ENCODE data around the gene NOS1AP. TPM values are rescaled to one million over a fixed set of nuclear protein-coding genes. Genes with fewer than 3 reads are reported as not detected.

NOS1AP gene
- polyA plus RNA-seq, 4 donors, result 0.89 to 2.1 (median 1.7) TPM

- no peak for FAIRE-seq
- Histone ChIP-seq H3K36me3 (ENCODE audit: control insufficient read depth in 3 of 3, insufficient read depth in 2 of 3, low read depth in 1 of 3, low read length in 3 of 3) (no peaks in the 10 kb centered on the region), H3K4me1 (ENCODE audit: control insufficient read depth in 3 of 3, insufficient read depth in 2 of 3, low read depth in 1 of 3, low read length in 2 of 3) (peaks cover 0 to 7% (median 3%) of the 10 kb centered on the region in 3 donors), H3K27me3 (ENCODE audit: control insufficient read depth in 3 of 3, insufficient read depth in 3 of 3, low read length in 3 of 3) (no peaks in the 10 kb centered on the region), H3K9me3 (ENCODE audit: control insufficient read depth in 2 of 2, insufficient read depth in 1 of 2, low read depth in 1 of 2, low read length in 1 of 2) (no peaks in the 10 kb centered on the region), H3K27ac (ENCODE audit: low read depth in 1 of 3, low read length in 2 of 3) (no peak overlapping the region), H3K4me3 (ENCODE audit: low read depth in 1 of 3, low read length in 3 of 3) (no peak overlapping the region)
- 65 to 78% (median 74%) methylated on average over 2 of the region's 2 CpGs for WGBS, 3 donors
- DNase-seq, result no peak
Measured at GRCh38 chr1:162222730-162223129, 153.2 kb downstream of the NOS1AP start.

- Histone ChIP-seq H3K27ac (ENCODE audit: low read depth in 1 of 3, low read length in 2 of 3) (no peak overlapping the region), H3K4me3 (ENCODE audit: low read depth in 1 of 3, low read length in 3 of 3) (no peak overlapping the region), H3K9me3 (ENCODE audit: control insufficient read depth in 2 of 2, insufficient read depth in 1 of 2, low read depth in 1 of 2, low read length in 1 of 2) (no peaks in the 10 kb centered on the region), H3K36me3 (ENCODE audit: control insufficient read depth in 3 of 3, insufficient read depth in 2 of 3, low read depth in 1 of 3, low read length in 3 of 3) (no peaks in the 10 kb centered on the region), H3K4me1 (ENCODE audit: control insufficient read depth in 3 of 3, insufficient read depth in 2 of 3, low read depth in 1 of 3, low read length in 2 of 3) (peaks cover 0 to 2% (median 0%) of the 10 kb centered on the region in 3 donors), H3K27me3 (ENCODE audit: control insufficient read depth in 3 of 3, insufficient read depth in 3 of 3, low read length in 3 of 3) (no peaks in the 10 kb centered on the region)
- WGBS, 3 donors, result 72 to 86% (median 83%) methylated on average over 2 of the region's 2 CpGs
- DNase-seq (no peak), FAIRE-seq (no peak)
Measured at GRCh38 chr1:162223488-162223887, 154.0 kb downstream of the NOS1AP start.

GRCh38 chr1:162224267-162224666 is 154.8 kb downstream of the NOS1AP start:
- no peak for DNase-seq
- no peak overlapping the region for H3K4me3 ChIP-seq (ENCODE audit: low read depth in 1 of 3, low read length in 3 of 3)
- no peaks in the 10 kb centered on the region for H3K36me3 ChIP-seq (ENCODE audit: control insufficient read depth in 3 of 3, insufficient read depth in 2 of 3, low read depth in 1 of 3, low read length in 3 of 3)
- H3K27me3 ChIP-seq (ENCODE audit: control insufficient read depth in 3 of 3, insufficient read depth in 3 of 3, low read length in 3 of 3), result no peaks in the 10 kb centered on the region
- no peaks in the 10 kb centered on the region for H3K9me3 ChIP-seq (ENCODE audit: control insufficient read depth in 2 of 2, insufficient read depth in 1 of 2, low read depth in 1 of 2, low read length in 1 of 2)
- H3K27ac ChIP-seq (ENCODE audit: low read depth in 1 of 3, low read length in 2 of 3), result no peak overlapping the region
- H3K4me1 ChIP-seq (ENCODE audit: control insufficient read depth in 3 of 3, insufficient read depth in 2 of 3, low read depth in 1 of 3, low read length in 2 of 3), result peaks cover 0 to 2% (median 0%) of the 10 kb centered on the region in 3 donors
- FAIRE-seq, result no peak

DNA sequence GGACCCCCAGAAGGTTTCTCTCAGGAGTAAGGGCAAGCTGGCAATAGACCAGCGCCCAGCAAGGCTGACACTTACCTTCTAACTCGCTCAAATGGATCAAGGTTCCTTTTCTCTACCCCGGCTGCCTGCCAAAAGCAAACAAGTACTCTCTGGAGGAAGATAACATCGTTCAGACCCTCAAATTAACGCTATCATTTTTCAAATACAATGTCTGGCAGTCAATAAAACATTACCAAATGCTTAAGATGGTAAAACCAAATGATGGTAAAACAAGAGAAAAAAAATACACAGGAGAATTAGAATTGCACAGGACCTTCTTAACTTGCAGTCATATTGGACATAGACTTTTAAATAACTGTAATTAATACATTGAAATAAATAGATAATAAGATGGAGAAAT is 159.1 kb downstream of the NOS1AP start:
- H3K9me3 ChIP-seq (ENCODE audit: control insufficient read depth in 2 of 2, insufficient read depth in 1 of 2, low read depth in 1 of 2, low read length in 1 of 2), result no peaks in the 10 kb centered on the region
- H3K27me3 ChIP-seq (ENCODE audit: control insufficient read depth in 3 of 3, insufficient read depth in 3 of 3, low read length in 3 of 3), result no peaks in the 10 kb centered on the region
- no peak overlapping the region for H3K4me3 ChIP-seq (ENCODE audit: low read depth in 1 of 3, low read length in 3 of 3)
- DNase-seq (no peak), FAIRE-seq (no peak)
- no peaks in the 10 kb centered on the region for H3K36me3 ChIP-seq (ENCODE audit: control insufficient read depth in 3 of 3, insufficient read depth in 2 of 3, low read depth in 1 of 3, low read length in 3 of 3)
- 16 to 39% (median 18%) methylated on average over 5 of the region's 5 CpGs for WGBS, 3 donors
- H3K4me1 ChIP-seq (ENCODE audit: control insufficient read depth in 3 of 3, insufficient read depth in 2 of 3, low read depth in 1 of 3, low read length in 2 of 3), result no peaks in the 10 kb centered on the region
- H3K27ac ChIP-seq (ENCODE audit: low read depth in 1 of 3, low read length in 2 of 3), result no peak overlapping the region

GRCh38 chr1:162229549-162229948 is 160.1 kb downstream of the NOS1AP start:
- DNase-seq (no peak), FAIRE-seq (no peak)
- H3K4me3 ChIP-seq (ENCODE audit: low read depth in 1 of 3, low read length in 3 of 3), result no peak overlapping the region
- 78 to 85% (median 80%) methylated on average over 2 of the region's 2 CpGs for WGBS, 3 donors
- no peak overlapping the region for H3K27ac ChIP-seq (ENCODE audit: low read depth in 1 of 3, low read length in 2 of 3)
- H3K27me3 ChIP-seq (ENCODE audit: control insufficient read depth in 3 of 3, insufficient read depth in 3 of 3, low read length in 3 of 3), result no peaks in the 10 kb centered on the region
- H3K9me3 ChIP-seq (ENCODE audit: control insufficient read depth in 2 of 2, insufficient read depth in 1 of 2, low read depth in 1 of 2, low read length in 1 of 2), result no peaks in the 10 kb centered on the region
- no peaks in the 10 kb centered on the region for H3K36me3 ChIP-seq (ENCODE audit: control insufficient read depth in 3 of 3, insufficient read depth in 2 of 3, low read depth in 1 of 3, low read length in 3 of 3)
- H3K4me1 ChIP-seq (ENCODE audit: control insufficient read depth in 3 of 3, insufficient read depth in 2 of 3, low read depth in 1 of 3, low read length in 2 of 3), result no peaks in the 10 kb centered on the region

DNA sequence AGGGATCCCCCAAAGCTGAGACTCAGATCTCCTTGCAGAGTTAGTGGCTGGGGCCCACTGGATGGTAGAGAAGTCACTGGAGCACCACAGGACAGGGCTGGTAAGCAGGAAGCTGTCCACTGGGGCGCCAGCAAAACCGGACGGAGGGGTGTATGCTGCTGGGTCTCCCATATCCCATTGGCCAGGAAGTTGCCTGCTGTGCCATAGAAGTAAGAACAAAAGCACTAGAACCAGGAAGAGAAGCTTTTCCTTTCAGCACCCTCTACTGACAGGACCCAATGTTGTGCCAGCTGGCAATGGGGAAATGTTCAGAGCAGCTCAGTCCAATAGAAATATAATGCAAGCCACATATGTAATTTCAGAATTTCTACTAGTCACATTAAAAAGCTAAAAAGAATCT is 160.6 kb downstream of the NOS1AP start:
- no peaks in the 10 kb centered on the region for H3K4me1 ChIP-seq (ENCODE audit: control insufficient read depth in 3 of 3, insufficient read depth in 2 of 3, low read depth in 1 of 3, low read length in 2 of 3)
- H3K27ac ChIP-seq (ENCODE audit: low read depth in 1 of 3, low read length in 2 of 3), result no peak overlapping the region
- 78 to 89% (median 83%) methylated on average over 3 of the region's 3 CpGs for WGBS, 3 donors
- H3K36me3 ChIP-seq (ENCODE audit: control insufficient read depth in 3 of 3, insufficient read depth in 2 of 3, low read depth in 1 of 3, low read length in 3 of 3), result no peaks in the 10 kb centered on the region
- DNase-seq (peak in 1 of 2 donors; percentile 45), FAIRE-seq (no peak)
- no peaks in the 10 kb centered on the region for H3K27me3 ChIP-seq (ENCODE audit: control insufficient read depth in 3 of 3, insufficient read depth in 3 of 3, low read length in 3 of 3)
- no peak overlapping the region for H3K4me3 ChIP-seq (ENCODE audit: low read depth in 1 of 3, low read length in 3 of 3)
- no peaks in the 10 kb centered on the region for H3K9me3 ChIP-seq (ENCODE audit: control insufficient read depth in 2 of 2, insufficient read depth in 1 of 2, low read depth in 1 of 2, low read length in 1 of 2)

DNA sequence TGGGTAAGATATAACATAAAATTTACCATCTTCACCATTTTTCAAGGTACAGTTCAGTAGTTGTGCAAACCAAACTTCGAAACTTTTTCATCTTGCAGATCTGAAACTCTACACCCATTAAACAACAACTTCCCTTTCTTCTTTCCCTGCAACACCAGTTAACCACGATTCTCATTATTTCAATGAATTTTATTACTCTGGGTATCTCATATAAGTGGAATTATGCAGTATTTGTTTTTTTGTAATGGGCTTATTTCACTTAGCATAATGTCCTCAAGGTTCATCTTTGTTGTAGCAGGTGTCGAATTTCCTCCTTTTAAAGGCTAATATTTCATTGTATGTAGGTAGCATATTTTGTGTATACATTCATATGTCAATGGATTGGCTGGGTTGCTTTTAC is 161.0 kb downstream of the NOS1AP start:
- no peaks in the 10 kb centered on the region for H3K4me1 ChIP-seq (ENCODE audit: control insufficient read depth in 3 of 3, insufficient read depth in 2 of 3, low read depth in 1 of 3, low read length in 2 of 3)
- no peak for FAIRE-seq
- no peaks in the 10 kb centered on the region for H3K9me3 ChIP-seq (ENCODE audit: control insufficient read depth in 2 of 2, insufficient read depth in 1 of 2, low read depth in 1 of 2, low read length in 1 of 2)
- no peak overlapping the region for H3K27ac ChIP-seq (ENCODE audit: low read depth in 1 of 3, low read length in 2 of 3)
- no peaks in the 10 kb centered on the region for H3K36me3 ChIP-seq (ENCODE audit: control insufficient read depth in 3 of 3, insufficient read depth in 2 of 3, low read depth in 1 of 3, low read length in 3 of 3)
- no peaks in the 10 kb centered on the region for H3K27me3 ChIP-seq (ENCODE audit: control insufficient read depth in 3 of 3, insufficient read depth in 3 of 3, low read length in 3 of 3)
- 61 to 72% (median 70%) methylated on average over 3 of the region's 3 CpGs for WGBS, 3 donors
- no peak for DNase-seq
- H3K4me3 ChIP-seq (ENCODE audit: low read depth in 1 of 3, low read length in 3 of 3), result no peak overlapping the region

GRCh38 chr1:162232034-162232711 is 162.7 kb downstream of the NOS1AP start:
- Histone ChIP-seq H3K27me3 (ENCODE audit: control insufficient read depth in 3 of 3, insufficient read depth in 3 of 3, low read length in 3 of 3) (no peaks in the 10 kb centered on the region), H3K27ac (ENCODE audit: low read depth in 1 of 3, low read length in 2 of 3) (no peak overlapping the region), H3K9me3 (ENCODE audit: control insufficient read depth in 2 of 2, insufficient read depth in 1 of 2, low read depth in 1 of 2, low read length in 1 of 2) (no peaks in the 10 kb centered on the region), H3K4me1 (ENCODE audit: control insufficient read depth in 3 of 3, insufficient read depth in 2 of 3, low read depth in 1 of 3, low read length in 2 of 3) (no peaks in the 10 kb centered on the region), H3K4me3 (ENCODE audit: low read depth in 1 of 3, low read length in 3 of 3) (no peak overlapping the region), H3K36me3 (ENCODE audit: control insufficient read depth in 3 of 3, insufficient read depth in 2 of 3, low read depth in 1 of 3, low read length in 3 of 3) (no peaks in the 10 kb centered on the region)
- DNase-seq, result no peak
- FAIRE-seq, result no peak
- 73 to 78% (median 76%) methylated on average over 3 of the region's 3 CpGs for WGBS, 3 donors

- WGBS, 3 donors, result 96 to 100% (median 97%) methylated on average over 1 of the region's 1 CpG
- Histone ChIP-seq H3K27ac (ENCODE audit: low read depth in 1 of 3, low read length in 2 of 3) (no peak overlapping the region), H3K4me3 (ENCODE audit: low read depth in 1 of 3, low read length in 3 of 3) (no peak overlapping the region), H3K36me3 (ENCODE audit: control insufficient read depth in 3 of 3, insufficient read depth in 2 of 3, low read depth in 1 of 3, low read length in 3 of 3) (no peaks in the 10 kb centered on the region), H3K27me3 (ENCODE audit: control insufficient read depth in 3 of 3, insufficient read depth in 3 of 3, low read length in 3 of 3) (no peaks in the 10 kb centered on the region), H3K4me1 (ENCODE audit: control insufficient read depth in 3 of 3, insufficient read depth in 2 of 3, low read depth in 1 of 3, low read length in 2 of 3) (no peaks in the 10 kb centered on the region), H3K9me3 (ENCODE audit: control insufficient read depth in 2 of 2, insufficient read depth in 1 of 2, low read depth in 1 of 2, low read length in 1 of 2) (no peaks in the 10 kb centered on the region)
- no peak for DNase-seq
- FAIRE-seq, result no peak
Measured at GRCh38 chr1:162233066-162233465, 163.6 kb downstream of the NOS1AP start.
